Fibroblast of lung (primary cell): ENCODE results near the gene MS4A14. TPM values are rescaled to one million over a fixed set of nuclear protein-coding genes. Genes with fewer than 3 reads are reported as not detected.

Source experiments
- DNase-seq, 2 donors: peaks; one replicate each; pipeline versions ENCODE4 v3.0.0 to v3.0.0-alpha.2; 2010; ENCODE audit warnings: low read depth in 2 of 2
- H2AFZ ChIP-seq: 2 replicates; pipeline ENCODE4 v1.5.1; 2012; ENCODE audit warnings: low read length, control low read depth, inconsistent platforms
- H3K27ac ChIP-seq: 2 replicates; pipeline ENCODE4 v1.5.1; 2011; ENCODE audit warnings: low read length, control low read depth; ENCODE audit not compliant: insufficient read depth
- H3K27me3 ChIP-seq: 2 replicates; pipeline ENCODE4 v1.5.1; 2011; ENCODE audit warnings: mild to moderate bottlenecking, low read length; ENCODE audit not compliant: control insufficient read depth, insufficient read depth
- H3K36me3 ChIP-seq: 2 replicates; pipeline ENCODE4 v1.5.1; 2011; ENCODE audit warnings: low read length; ENCODE audit not compliant: control insufficient read depth, insufficient read depth
- H3K4me1 ChIP-seq: 2 replicates; pipeline ENCODE4 v1.5.1; 2011; ENCODE audit warnings: low read length; ENCODE audit not compliant: control insufficient read depth, insufficient read depth; ENCODE audit errors: extremely low read depth
- H3K4me2 ChIP-seq: 2 replicates; pipeline ENCODE4 v1.5.1; 2011; ENCODE audit warnings: low read length, control low read depth; ENCODE audit not compliant: insufficient read depth; ENCODE audit errors: extremely low read depth
- H3K4me3 ChIP-seq, 4 experiments: fragments of 200-600 bp in 1 of 4; sonication (generic) in 1 of 4; replicated peaks in 1 of 4; 2 replicates each; pipeline ENCODE4 v1.5.1; 2011 to 2016; ENCODE audit warnings: low read length in 4 of 4, low read depth in 3 of 4, mild to moderate bottlenecking in 3 of 4, control low read depth in 2 of 4, inconsistent platforms in 1 of 4, mixed read lengths in 1 of 4; ENCODE audit not compliant: insufficient read depth in 1 of 4; ENCODE audit errors: control extremely low read depth in 1 of 4
- H3K79me2 ChIP-seq: 2 replicates; pipeline ENCODE4 v1.5.1; 2012; ENCODE audit warnings: mild to moderate bottlenecking, low read length, inconsistent platforms; ENCODE audit not compliant: control insufficient read depth, insufficient read depth
- H3K9ac ChIP-seq: 2 replicates; pipeline ENCODE4 v1.5.1; 2011; ENCODE audit warnings: mild to moderate bottlenecking, low read length, control low read depth; ENCODE audit not compliant: insufficient read depth
- H3K9me3 ChIP-seq: 2 replicates; pipeline ENCODE4 v1.5.1; 2012; ENCODE audit warnings: low read depth, low read length; ENCODE audit not compliant: control insufficient read depth, insufficient read depth
- H4K20me1 ChIP-seq: 2 replicates; pipeline ENCODE4 v1.5.1; 2011; ENCODE audit warnings: low read length; ENCODE audit not compliant: control insufficient read depth, insufficient read depth; ENCODE audit errors: extremely low read depth
- EZH2 ChIP-seq: IDR thresholded peaks from 2 replicates; pipeline ENCODE4 v1.5.1; 2012; ENCODE audit warnings: low read length, control low read depth, mild to moderate bottlenecking; ENCODE audit errors: missing control alignments
- polyA plus RNA-seq, 2 donors: library from polyadenylated mRNA; depleted of rRNA in 1 of 2; stranded (reverse) in 1 of 2; unstranded in 1 of 2; fragments of >200 nt; gene quantifications; 2 replicates each; pipeline ENCODE4 v1.2.1, GENCODE V29; 2011 to 2012; ENCODE audit warnings: missing spikeins in 1 of 2
- total RNA-seq: library from RNA; depleted of rRNA; stranded (reverse); fragments of >200 nt; gene quantifications from 2 replicates; pipeline ENCODE4 v1.2.1, GENCODE V29; 2014
- TF ChIP-seq, protein P1 (sequence below), 2 donors: IDR thresholded peaks in 1 of 2; conservative IDR thresholded peaks in 1 of 2; 1 replicate in 1 of 2; 2 replicates in 1 of 2; pipeline ENCODE4 v1.5.1; 2011 to 2012; ENCODE audit warnings: low read length in 2 of 2, control low read depth in 1 of 2, inconsistent platforms in 1 of 2, low read depth in 1 of 2, mild to moderate bottlenecking in 1 of 2

MS4A14 gene
- total and polyA plus RNA-seq, 2 donors (not counting 1 experiment from before 2014, with no cell fraction given), result not detected

GRCh38 chr11:60454212-60454611, 58.0 kb downstream of the MS4A14 start:
- H3K27ac ChIP-seq, result no peak overlapping the region
- H3K4me1 ChIP-seq, result no peaks in the 10 kb centered on the region
- DNase-seq, result no peak
- no peak for TF ChIP-seq EZH2
- TF ChIP-seq, protein P1, sequence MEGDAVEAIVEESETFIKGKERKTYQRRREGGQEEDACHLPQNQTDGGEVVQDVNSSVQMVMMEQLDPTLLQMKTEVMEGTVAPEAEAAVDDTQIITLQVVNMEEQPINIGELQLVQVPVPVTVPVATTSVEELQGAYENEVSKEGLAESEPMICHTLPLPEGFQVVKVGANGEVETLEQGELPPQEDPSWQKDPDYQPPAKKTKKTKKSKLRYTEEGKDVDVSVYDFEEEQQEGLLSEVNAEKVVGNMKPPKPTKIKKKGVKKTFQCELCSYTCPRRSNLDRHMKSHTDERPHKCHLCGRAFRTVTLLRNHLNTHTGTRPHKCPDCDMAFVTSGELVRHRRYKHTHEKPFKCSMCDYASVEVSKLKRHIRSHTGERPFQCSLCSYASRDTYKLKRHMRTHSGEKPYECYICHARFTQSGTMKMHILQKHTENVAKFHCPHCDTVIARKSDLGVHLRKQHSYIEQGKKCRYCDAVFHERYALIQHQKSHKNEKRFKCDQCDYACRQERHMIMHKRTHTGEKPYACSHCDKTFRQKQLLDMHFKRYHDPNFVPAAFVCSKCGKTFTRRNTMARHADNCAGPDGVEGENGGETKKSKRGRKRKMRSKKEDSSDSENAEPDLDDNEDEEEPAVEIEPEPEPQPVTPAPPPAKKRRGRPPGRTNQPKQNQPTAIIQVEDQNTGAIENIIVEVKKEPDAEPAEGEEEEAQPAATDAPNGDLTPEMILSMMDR (conservative IDR thresholded peaks at IDR 0.05 in 1 of 2, IDR thresholded peaks at IDR 0.05 in 1 of 2; ENCODE audit: low read depth in 1 of 2, low read length in 2 of 2), result no peak
- H2AFZ ChIP-seq, result no peak overlapping the region
- H3K9ac ChIP-seq, result no peak overlapping the region
- H3K4me3 ChIP-seq, result no peak overlapping the region
- H3K9me3 ChIP-seq, result no peaks in the 10 kb centered on the region
- H3K27me3 ChIP-seq, result no peaks in the 10 kb centered on the region
- no peaks in the 10 kb centered on the region for H3K79me2 ChIP-seq
- H3K36me3 ChIP-seq, result no peaks in the 10 kb centered on the region
- H3K4me2 ChIP-seq, result no peak overlapping the region
- H4K20me1 ChIP-seq, result no peaks in the 10 kb centered on the region

- H3K27me3 ChIP-seq, result no peaks in the 10 kb centered on the region
- no peak within 1 kb of the TSS for H2AFZ ChIP-seq
- no peaks in the 10 kb centered on the region for H3K79me2 ChIP-seq
- H3K27ac ChIP-seq, result no peak within 1 kb of the TSS
- H3K4me1 ChIP-seq, result no peaks in the 10 kb centered on the region
- no peak for DNase-seq
- no peak within 1 kb of the TSS for H3K4me3 ChIP-seq
- no peak within 1 kb of the TSS for H3K4me2 ChIP-seq
- H3K9ac ChIP-seq, result no peak within 1 kb of the TSS
- no peaks in the 10 kb centered on the region for H3K9me3 ChIP-seq
- no peaks in the 10 kb centered on the region for H3K36me3 ChIP-seq
- TF ChIP-seq, protein P1 (conservative IDR thresholded peaks at IDR 0.05 in 1 of 2, IDR thresholded peaks at IDR 0.05 in 1 of 2; ENCODE audit: low read depth in 1 of 2, low read length in 2 of 2), result no peak
- no peaks in the 10 kb centered on the region for H4K20me1 ChIP-seq
Observed at GRCh38 chr11:60455531-60456042, 59.3 kb downstream of the MS4A14 start, which contains the start of gene MS4A1. Gene MS4A1 (plus strand): TSS chr11:60455847. CDS start chr11:60462375, 6,528 bp downstream.

GRCh38 chr11:60457576-60457975, 61.3 kb downstream of the MS4A14 start:
- Histone ChIP-seq H3K36me3 (no peaks in the 10 kb centered on the region), H3K79me2 (no peaks in the 10 kb centered on the region), H3K9me3 (no peaks in the 10 kb centered on the region), H3K4me1 (no peaks in the 10 kb centered on the region), H2AFZ (no peak overlapping the region), H3K4me3 (no peak overlapping the region), H3K9ac (no peak overlapping the region), H3K27ac (no peak overlapping the region), H3K27me3 (no peaks in the 10 kb centered on the region), H3K4me2 (no peak overlapping the region), H4K20me1 (no peaks in the 10 kb centered on the region)
- DNase-seq, result no peak
- no peak for TF ChIP-seq EZH2
- TF ChIP-seq, protein P1 (conservative IDR thresholded peaks at IDR 0.05 in 1 of 2, IDR thresholded peaks at IDR 0.05 in 1 of 2; ENCODE audit: low read depth in 1 of 2, low read length in 2 of 2), result no peak
